OCI-LY7 (cell line): Measurements from ENCODE around the gene HPSE2. TPM values are rescaled to one million over a fixed set of nuclear protein-coding genes. Genes with fewer than 3 reads are reported as not detected.

Experiments
- BruUV-seq: library from RNA; stranded (reverse); fragments of 400-500 nt; replicated peaks from 2 replicates; lab custom pipeline; 2021; lab: Mats Ljungman, UMichigan
- CTCF ChIA-PET: fragments of 300-600 bp; sonication (Branson Sonifier 250); formaldehyde crosslinking; loops from one replicate; lab custom pipeline; 2022; ENCODE audit warnings: antibody characterized with exemption; ENCODE audit not compliant: unreplicated experiment; lab: Charles Lee
- POLR2A ChIA-PET: fragments of 300-600 bp; sonication (Branson Sonifier 250); formaldehyde crosslinking; loops from one replicate; lab custom pipeline; 2022; ENCODE audit warnings: antibody characterized with exemption; lab: Charles Lee
- DNase-seq: peaks from one replicate; pipeline ENCODE4 v3.0.0-alpha.2; 2015; ENCODE audit warnings: low spot score
- H2AFZ ChIP-seq: fragments of 200-600 bp; sonication (generic), shearing (Covaris generic); 2 replicates; pipeline ENCODE4 v1.6.1; 2014; ENCODE audit warnings: mild to moderate bottlenecking, antibody characterized with exemption, low read length, moderate library complexity
- H3K27ac ChIP-seq: fragments of 200-600 bp; sonication (generic); 2 replicates; pipeline ENCODE4 v1.5.1; 2014; ENCODE audit warnings: mixed run types, low read depth, mild to moderate bottlenecking, moderate library complexity, low read length, inconsistent platforms; ENCODE audit not compliant: poor library complexity, severe bottlenecking
- H3K36me3 ChIP-seq: fragments of 200-600 bp; sonication (generic); 2 replicates; pipeline ENCODE4 v1.6.1; 2014; ENCODE audit warnings: mild to moderate bottlenecking, antibody characterized with exemption, low read length, moderate library complexity, mixed read lengths; ENCODE audit not compliant: insufficient read depth
- H3K4me1 ChIP-seq: fragments of 200-600 bp; sonication (generic); 2 replicates; pipeline ENCODE4 v1.5.1; 2014; ENCODE audit warnings: mild to moderate bottlenecking, low read length; ENCODE audit not compliant: insufficient read depth, poor library complexity, severe bottlenecking
- H3K4me2 ChIP-seq: fragments of 200-600 bp; sonication (generic); 2 replicates; pipeline ENCODE4 v1.6.1; 2014; ENCODE audit warnings: mild to moderate bottlenecking, low read length
- H3K4me3 ChIP-seq: fragments of 200-600 bp; sonication (generic); 2 replicates; pipeline ENCODE4 v1.5.1; 2014; ENCODE audit warnings: mild to moderate bottlenecking, low read depth, low read length; ENCODE audit not compliant: poor library complexity, severe bottlenecking
- H3K79me2 ChIP-seq: fragments of 200-600 bp; sonication (generic); 2 replicates; pipeline ENCODE4 v1.6.1; 2016; ENCODE audit warnings: low read depth, mild to moderate bottlenecking, low read length, moderate library complexity, mixed read lengths; ENCODE audit not compliant: insufficient read depth
- H3K9me2 ChIP-seq: fragments of 200-600 bp; sonication (generic); 2 replicates; pipeline ENCODE4 v1.6.1; 2016; ENCODE audit warnings: mild to moderate bottlenecking, low read length, mixed read lengths; ENCODE audit not compliant: insufficient read depth
- H3K9me3 ChIP-seq: fragments of 200-600 bp; sonication (generic); 2 replicates; pipeline ENCODE4 v1.6.1; 2014; ENCODE audit warnings: mild to moderate bottlenecking, mixed run types, low read length, mixed read lengths
- H4K20me1 ChIP-seq: fragments of 200-600 bp; sonication (generic); 2 replicates; pipeline ENCODE4 v1.6.1; 2014; ENCODE audit warnings: mild to moderate bottlenecking, antibody characterized with exemption, low read length, moderate library complexity, mixed read lengths; ENCODE audit not compliant: insufficient read depth
- CTCF ChIP-seq: fragments of 200-600 bp; sonication (generic); conservative IDR thresholded peaks from 2 replicates; pipeline ENCODE4 v1.5.1; 2014; ENCODE audit warnings: mild to moderate bottlenecking, antibody characterized with exemption, low read length, moderate library complexity, mixed read lengths
- EZH2phosphoT487 ChIP-seq: fragments of 200-600 bp; sonication (generic); IDR thresholded peaks from 2 replicates; pipeline ENCODE4 v1.6.1; 2018; ENCODE audit warnings: low read depth, borderline replicate concordance, mild to moderate bottlenecking, mixed run types, antibody characterized with exemption, low read length, moderate library complexity, mixed read lengths
- intact Hi-C: fragments of 100-400 bp; cut with micrococcal nuclease; formaldehyde crosslinking; loops from one replicate; pipeline ENCODE4 v1.10.0; 2022; ENCODE audit not compliant: unreplicated experiment
- total RNA-seq, 2 experiments: library from RNA; depleted of rRNA in 1 of 2; stranded (reverse); fragments of >200 nt in 1 of 2; shearing (Covaris generic) in 1 of 2; gene quantifications; 2 replicates each; pipeline ENCODE4 v1.2.3, GENCODE V29; 2014 to 2022

HPSE2 gene
- total RNA-seq, 2 experiments from 2014 or later: not detected

GRCh38 chr10:98456686-98457482, 778.8 kb downstream of the HPSE2 start:
- intact Hi-C loops: no loop called here
- no peak overlapping the region for H3K4me3 ChIP-seq
- H3K4me2 ChIP-seq: no peak overlapping the region
- CTCF ChIA-PET: no interaction called here
- TF ChIP-seq CTCF (no peak), EZH2phosphoT487 (no peak)
- POLR2A ChIA-PET: no interaction called here
- H3K27ac ChIP-seq: no peak overlapping the region
- DNase-seq: no peak
- no peaks in the 10 kb centered on the region for H3K4me1 ChIP-seq
- H4K20me1 ChIP-seq: no peaks in the 10 kb centered on the region
- no peaks in the 10 kb centered on the region for H3K9me2 ChIP-seq
- H3K79me2 ChIP-seq: no peaks in the 10 kb centered on the region
- no peaks in the 10 kb centered on the region for H3K9me3 ChIP-seq
- BruUV-seq: no TSS peak
- H3K36me3 ChIP-seq: no peaks in the 10 kb centered on the region
- H2AFZ ChIP-seq: no peak overlapping the region

GRCh38 chr10:98456043-98456570, 779.5 kb downstream of the HPSE2 start:
- ChIA-PET CTCF (no interaction called here), POLR2A (no interaction called here)

More at GRCh38 chr10:98456043-98456570, 779.5 kb downstream of the HPSE2 start:
- Histone ChIP-seq H3K36me3 (no peaks in the 10 kb centered on the region), H3K79me2 (no peaks in the 10 kb centered on the region), H3K4me3 (no peak overlapping the region), H4K20me1 (no peaks in the 10 kb centered on the region), H3K9me2 (no peaks in the 10 kb centered on the region), H2AFZ (no peak overlapping the region), H3K9me3 (no peaks in the 10 kb centered on the region), H3K27ac (no peak overlapping the region), H3K4me2 (no peak overlapping the region), H3K4me1 (no peaks in the 10 kb centered on the region)
- TF ChIP-seq EZH2phosphoT487 (no peak), CTCF (no peak)
- no TSS peak for BruUV-seq
- no peak for DNase-seq
- intact Hi-C loops: no loop called here
